Activated naive CD4-positive, alpha-beta T cell treated with anti-CD3 and anti-CD28 coated beads, Interleukin-2, amount 50 U/mL, for 16 hours (primary cell): ENCODE measurements around the gene NFIC.
"Not testable (repeated sequence)": the region's sequence is repeated elsewhere in the genome, so short reads cannot be mapped to it uniquely, and the experiment has no call there.

Experiments used
- DNase-seq: peaks from one replicate; pipeline ENCODE4 v3.0.0-alpha.2; 2020

Gene NFIC

GRCh38 chr19:3365836-3366752 lies at the start of gene NFIC:
Gene NFIC, plus strand, starts transcription at chr19:3366583. Its CDS starts 54 bp downstream, at chr19:3366637.
- DNase-seq = peak; percentile 42

GRCh38 chr19:3316659-3317207 lies 49.6 kb upstream of the NFIC start:
- no peak for DNase-seq

GRCh38 chr19:3319643-3320353 lies 46.6 kb upstream of the NFIC start:
- DNase-seq = no peak

GRCh38 chr19:3320354-3320670 lies 46.1 kb upstream of the NFIC start:
- no peak for DNase-seq

GRCh38 chr19:3320853-3321252 lies 45.5 kb upstream of the NFIC start:
- DNase-seq = no peak

GRCh38 chr19:3321696-3322095 lies 44.7 kb upstream of the NFIC start:
- DNase-seq = no peak

GRCh38 chr19:3322199-3322978 lies 44.0 kb upstream of the NFIC start:
- DNase-seq = no peak

- DNase-seq = no peak
Observed at GRCh38 chr19:3323026-3323425, 43.4 kb upstream of the NFIC start.

GRCh38 chr19:3323658-3324057 lies 42.7 kb upstream of the NFIC start:
- no peak for DNase-seq

GRCh38 chr19:3324405-3324856 lies 42.0 kb upstream of the NFIC start:
- peak; percentile 76 for DNase-seq

GRCh38 chr19:3325451-3325850 lies 40.9 kb upstream of the NFIC start:
- DNase-seq = no peak

GRCh38 chr19:3328743-3329142 lies 37.6 kb upstream of the NFIC start:
- no peak for DNase-seq

- DNase-seq = no peak
Observed at GRCh38 chr19:3330047-3330446, 36.3 kb upstream of the NFIC start.

- DNase-seq = not testable (repeated sequence)
Observed at GRCh38 chr19:3332232-3332631, 34.2 kb upstream of the NFIC start.

GRCh38 chr19:3333020-3333583 lies 33.3 kb upstream of the NFIC start:
- DNase-seq = no peak

GRCh38 chr19:3333662-3334061 lies 32.7 kb upstream of the NFIC start:
- DNase-seq = no peak

GRCh38 chr19:3334749-3335430 lies 31.5 kb upstream of the NFIC start:
- not testable (repeated sequence) for DNase-seq

GRCh38 chr19:3335431-3336350 lies 30.7 kb upstream of the NFIC start:
- no peak for DNase-seq

- no peak for DNase-seq
Observed at GRCh38 chr19:3336351-3336679, 30.1 kb upstream of the NFIC start.

- no peak for DNase-seq
Observed at GRCh38 chr19:3336680-3337523, 29.5 kb upstream of the NFIC start.
